GM04503 (cell line): ENCODE measurements around the gene SYT15B.
"Not testable (repeated sequence)": the region's sequence is repeated elsewhere in the genome, so short reads cannot be mapped to it uniquely, and the experiment has no call there.

ENCODE experiments used
- DNase-seq: peaks from one replicate; pipeline ENCODE4 v3.0.0-alpha.2; 2012; ENCODE audit warnings: low read depth

SYT15B gene

GRCh38 chr10:47725740-47726139 lies 37.7 kb downstream of the SYT15B start:
- not testable (repeated sequence) for DNase-seq

GRCh38 chr10:47725047-47725446 lies 38.3 kb downstream of the SYT15B start:
- DNase-seq = not testable (repeated sequence)

GRCh38 chr10:47724119-47724518 lies 39.3 kb downstream of the SYT15B start:
- not testable (repeated sequence) for DNase-seq

- DNase-seq = not testable (repeated sequence)
These were observed 40.0 kb downstream of the SYT15B start for GRCh38 chr10:47723362-47723761.

- not testable (repeated sequence) for DNase-seq
These were observed 46.2 kb downstream of the SYT15B start for GRCh38 chr10:47717011-47717769.
